SK-N-SH (cell line): Measurements from ENCODE around the gene FADS2. TPM values are rescaled to one million over a fixed set of nuclear protein-coding genes. Genes with fewer than 3 reads are reported as not detected.

Source experiments
- CTCF ChIA-PET: fragments of 300-600, 350-600 bp; formaldehyde crosslinking; extraction: SDS; loops from one replicate; lab custom pipeline; 2021; lab: Yijun Ruan, JAX
- POLR2A ChIA-PET: fragments of 350-600 bp; sonication (Branson Sonifier 250); formaldehyde crosslinking; extraction: SDS; loops from one replicate; lab custom pipeline; 2020; ENCODE audit warnings: antibody characterized with exemption, inconsistent platforms; lab: Yijun Ruan, JAX
- DNase-seq: peaks from one replicate; pipeline ENCODE4 v3.0.0; 2012
- H2AFZ ChIP-seq: fragments of 200-600 bp; sonication (generic); 2 replicates; pipeline ENCODE4 v1.8.1; 2016; ENCODE audit warnings: antibody characterized with exemption, mild to moderate bottlenecking, low read depth
- H3F3A ChIP-seq: fragments of 200-600 bp; sonication (generic); replicated peaks from 2 replicates; pipeline ENCODE3; 2016; ENCODE audit warnings: antibody characterized with exemption, mild to moderate bottlenecking; ENCODE audit not compliant: insufficient read depth
- H3K27ac ChIP-seq, 2 experiments: fragments of 200-500 bp in 1 of 2; fragments of 200-600 bp in 1 of 2; sonication (Bioruptor generic) in 1 of 2; sonication (generic), shearing (Covaris generic) in 1 of 2; 2 replicates each; pipeline versions ENCODE4 v1.5.1 to v1.6.1; 2014 to 2016; ENCODE audit warnings: low read depth in 2 of 2, inconsistent platforms in 1 of 2, low read length in 1 of 2, mild to moderate bottlenecking in 1 of 2, mixed read lengths in 1 of 2
- H3K27me3 ChIP-seq: fragments of 200-600 bp; sonication (generic), shearing (Covaris generic); 2 replicates; pipeline ENCODE4 v1.6.1; 2016; ENCODE audit warnings: mixed run types; ENCODE audit not compliant: insufficient read depth
- H3K36me3 ChIP-seq, 2 experiments: fragments of 200-500 bp in 1 of 2; fragments of 200-600 bp in 1 of 2; sonication (Bioruptor generic) in 1 of 2; sonication (generic) in 1 of 2; replicated peaks in 1 of 2; 2 replicates each; pipeline versions ENCODE3 to v1.5.1; 2014 to 2016; ENCODE audit warnings: low read length in 1 of 2, mild to moderate bottlenecking in 1 of 2; ENCODE audit not compliant: insufficient read depth in 2 of 2, control insufficient read depth in 1 of 2
- H3K4me1 ChIP-seq, 2 experiments: fragments of 200-500 bp in 1 of 2; fragments of 200-600 bp in 1 of 2; sonication (Bioruptor generic) in 1 of 2; sonication (generic), shearing (Covaris generic) in 1 of 2; 2 replicates each; pipeline versions ENCODE4 v1.5.1 to v1.6.1; 2014 to 2016; ENCODE audit warnings: low read depth in 1 of 2, low read length in 1 of 2, mixed run types in 1 of 2; ENCODE audit not compliant: insufficient read depth in 2 of 2, control insufficient read depth in 1 of 2
- H3K4me2 ChIP-seq: fragments of 200-600 bp; sonication (generic), shearing (Covaris generic); 2 replicates; pipeline ENCODE4 v1.6.1; 2017; ENCODE audit warnings: mixed run types
- H3K4me3 ChIP-seq, 2 experiments: fragments of 200-500 bp in 1 of 2; fragments of 200-600 bp in 1 of 2; sonication (Bioruptor generic) in 1 of 2; sonication (generic), shearing (Covaris generic) in 1 of 2; 2 replicates each; pipeline versions ENCODE4 v1.5.1 to v1.8.1; 2014 to 2016; ENCODE audit warnings: low read depth in 2 of 2, inconsistent platforms in 1 of 2, low read length in 1 of 2, mild to moderate bottlenecking in 1 of 2, mixed read lengths in 1 of 2, moderate library complexity in 1 of 2
- H3K79me2 ChIP-seq: fragments of 200-600 bp; sonication (generic); 2 replicates; pipeline ENCODE4 v1.8.1; 2017; ENCODE audit warnings: mild to moderate bottlenecking; ENCODE audit not compliant: insufficient read depth
- H3K9ac ChIP-seq: fragments of 200-600 bp; sonication (generic); 2 replicates; pipeline ENCODE4 v1.6.1; 2017; ENCODE audit warnings: mixed run types
- H3K9me2 ChIP-seq: fragments of 200-600 bp; sonication (generic); 2 replicates; pipeline ENCODE4 v1.6.1; 2017; ENCODE audit warnings: mixed run types
- H3K9me3 ChIP-seq: fragments of 200-600 bp; sonication (generic); 2 replicates; pipeline ENCODE4 v1.6.1; 2017; ENCODE audit warnings: mixed run types, mild to moderate bottlenecking, moderate library complexity
- H4K20me1 ChIP-seq: fragments of 200-600 bp; sonication (generic); 2 replicates; pipeline ENCODE4 v1.6.1; 2017; ENCODE audit warnings: mild to moderate bottlenecking, mixed run types; ENCODE audit not compliant: insufficient read depth
- ELF1 ChIP-seq: IDR thresholded peaks from 2 replicates; pipeline ENCODE4 v1.4.0; 2012
- EZH2phosphoT487 ChIP-seq: fragments of 200-600 bp; sonication (generic); IDR thresholded peaks from 2 replicates; pipeline ENCODE4 v1.6.1; 2017; ENCODE audit warnings: low read depth, mixed run types, mild to moderate bottlenecking, antibody characterized with exemption, moderate library complexity, borderline replicate concordance
- FOXM1 ChIP-seq: IDR thresholded peaks from 2 replicates; pipeline ENCODE4 v1.4.0; 2012; ENCODE audit warnings: low read depth, mild to moderate bottlenecking
- JUND ChIP-seq: IDR thresholded peaks from 2 replicates; pipeline ENCODE4 v1.4.0; 2012
- MEF2A ChIP-seq: IDR thresholded peaks from 2 replicates; pipeline ENCODE4 v1.4.0; 2012; ENCODE audit warnings: low read depth, borderline replicate concordance
- NFIC ChIP-seq: IDR thresholded peaks from 2 replicates; pipeline ENCODE4 v1.4.0; 2012; ENCODE audit warnings: borderline replicate concordance
- RCOR1 ChIP-seq: fragments of 150-350 bp; IDR thresholded peaks from 2 replicates; pipeline ENCODE4 v1.6.1; 2017; ENCODE audit warnings: antibody characterized with exemption, low read length
- RFX5 ChIP-seq: IDR thresholded peaks from 2 replicates; pipeline ENCODE4 v1.6.1; 2012; ENCODE audit warnings: mild to moderate bottlenecking, improper control_type of control experiment, low read length
- RXRA ChIP-seq: IDR thresholded peaks from 2 replicates; pipeline ENCODE4 v1.4.0; 2012; ENCODE audit warnings: low read depth, mild to moderate bottlenecking, borderline replicate concordance
- SIN3A ChIP-seq: IDR thresholded peaks from 2 replicates; pipeline ENCODE4 v1.6.1; 2012; ENCODE audit warnings: low read depth, mild to moderate bottlenecking, low read length, moderate library complexity, borderline replicate concordance
- TEAD4 ChIP-seq: IDR thresholded peaks from 2 replicates; pipeline ENCODE4 v1.4.0; 2012; ENCODE audit warnings: mild to moderate bottlenecking, borderline replicate concordance; ENCODE audit not compliant: insufficient read depth
- YY1 ChIP-seq: IDR thresholded peaks from 2 replicates; pipeline ENCODE4 v1.4.0; 2012; ENCODE audit warnings: low read depth, mild to moderate bottlenecking
- WGBS: methylation state at CpG from one replicate; pipeline ENCODE4 v1.1.6; 2017; ENCODE audit warnings: low lambda C conversion rate; 5-methylcytosine and 5-hydroxymethylcytosine counted together
- polyA plus RNA-seq, 3 experiments: library from polyadenylated mRNA; depleted of rRNA; stranded (reverse); fragments of >200 nt; gene quantifications; 2 replicates each; pipeline ENCODE4 v1.2.3, GENCODE V29; 2012
- TF ChIP-seq, protein P1 (sequence below): fragments of 150-350 bp; IDR thresholded peaks from 2 replicates; pipeline ENCODE4 v1.6.1; 2016; ENCODE audit warnings: mild to moderate bottlenecking, low read depth, low read length
- TF ChIP-seq, protein P2 (sequence below): fragments of 150-350 bp; IDR thresholded peaks from 2 replicates; pipeline ENCODE4 v1.6.1; 2017; ENCODE audit warnings: antibody characterized with exemption, low read length, low read depth, borderline replicate concordance
- TF ChIP-seq, protein P3 (sequence below): IDR thresholded peaks from 2 replicates; pipeline ENCODE4; 2012
- TF ChIP-seq, protein P4 (sequence below): IDR thresholded peaks from 2 replicates; pipeline ENCODE4 v1.4.0; 2012; ENCODE audit warnings: low read depth, borderline replicate concordance

FADS2 gene
- polyA plus RNA-seq, 1 of the 3 experiments (the other 2 are of a cell fraction), result 67.8 TPM

DNA sequence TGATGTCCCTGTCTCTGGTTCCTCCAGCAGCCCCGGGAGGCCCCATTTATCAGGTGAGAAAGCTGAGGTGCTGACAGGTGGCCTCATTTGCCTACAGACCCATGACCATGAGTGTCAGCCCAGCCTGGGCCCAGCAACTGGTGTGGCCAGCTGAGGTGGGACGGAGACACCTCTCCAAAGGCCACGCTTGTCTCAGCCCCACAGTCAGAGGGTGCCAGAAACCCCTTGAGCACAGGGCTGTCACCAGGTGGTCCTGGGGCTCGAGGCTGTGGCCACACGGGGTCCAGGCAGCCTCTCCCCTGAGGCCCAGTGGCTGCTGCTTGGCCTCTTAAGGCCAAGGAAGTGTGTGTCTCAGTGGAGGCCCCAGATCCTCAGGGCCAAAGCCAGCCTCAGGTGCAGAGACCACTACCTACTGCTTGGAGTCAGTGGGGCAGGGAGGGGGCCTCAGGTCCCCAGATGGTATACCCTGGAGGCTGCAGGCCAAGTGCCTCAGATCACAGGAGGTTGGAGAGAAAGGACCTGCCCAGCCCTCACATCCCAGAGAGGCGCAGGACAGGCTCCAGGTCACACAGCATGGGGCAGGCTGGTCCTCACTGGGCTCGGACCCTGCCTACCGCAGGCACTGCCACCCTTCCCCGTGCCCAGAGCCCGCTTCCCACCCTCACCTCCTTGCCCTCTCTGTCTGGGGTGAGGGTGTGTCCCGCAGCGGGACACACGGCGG is 77.9 kb downstream of the FADS2 start:
- peaks cover 0 to 8% of the 10 kb centered on the region in 2 experiments for H3K36me3 ChIP-seq
- WGBS, result 76% methylated on average over 11 of the region's 14 CpGs
- H3K9ac ChIP-seq, result no peak overlapping the region
- H2AFZ ChIP-seq, result no peak overlapping the region
- H3K4me1 ChIP-seq, result no peaks in the 10 kb centered on the region
- H3K27ac ChIP-seq, result no peak overlapping the region
- CTCF ChIA-PET, result interaction anchor here (1.0 to 12.1 kb wide), 5 partner anchors 43 to 176 kb away, joined by 3 to 543 read pairs (median 29); partner anchors contain the start of genes BEST1 and FTH1
- H4K20me1 ChIP-seq, result no peaks in the 10 kb centered on the region
- H3K79me2 ChIP-seq, result no peaks in the 10 kb centered on the region
- no peak for DNase-seq
- TF ChIP-seq, protein P1, sequence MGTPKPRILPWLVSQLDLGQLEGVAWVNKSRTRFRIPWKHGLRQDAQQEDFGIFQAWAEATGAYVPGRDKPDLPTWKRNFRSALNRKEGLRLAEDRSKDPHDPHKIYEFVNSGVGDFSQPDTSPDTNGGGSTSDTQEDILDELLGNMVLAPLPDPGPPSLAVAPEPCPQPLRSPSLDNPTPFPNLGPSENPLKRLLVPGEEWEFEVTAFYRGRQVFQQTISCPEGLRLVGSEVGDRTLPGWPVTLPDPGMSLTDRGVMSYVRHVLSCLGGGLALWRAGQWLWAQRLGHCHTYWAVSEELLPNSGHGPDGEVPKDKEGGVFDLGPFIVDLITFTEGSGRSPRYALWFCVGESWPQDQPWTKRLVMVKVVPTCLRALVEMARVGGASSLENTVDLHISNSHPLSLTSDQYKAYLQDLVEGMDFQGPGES, result no peak
- TF ChIP-seq JUND (no peak), YY1 (no peak), NFIC (no peak), FOXM1 (no peak), EZH2phosphoT487 (no peak), MEF2A (no peak), TEAD4 (no peak), ELF1 (no peak), RXRA (no peak), SIN3A (no peak), RFX5 (no peak), RCOR1 (no peak)
- TF ChIP-seq, protein P2, sequence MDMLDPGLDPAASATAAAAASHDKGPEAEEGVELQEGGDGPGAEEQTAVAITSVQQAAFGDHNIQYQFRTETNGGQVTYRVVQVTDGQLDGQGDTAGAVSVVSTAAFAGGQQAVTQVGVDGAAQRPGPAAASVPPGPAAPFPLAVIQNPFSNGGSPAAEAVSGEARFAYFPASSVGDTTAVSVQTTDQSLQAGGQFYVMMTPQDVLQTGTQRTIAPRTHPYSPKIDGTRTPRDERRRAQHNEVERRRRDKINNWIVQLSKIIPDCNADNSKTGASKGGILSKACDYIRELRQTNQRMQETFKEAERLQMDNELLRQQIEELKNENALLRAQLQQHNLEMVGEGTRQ, result no peak
- TF ChIP-seq, protein P3, sequence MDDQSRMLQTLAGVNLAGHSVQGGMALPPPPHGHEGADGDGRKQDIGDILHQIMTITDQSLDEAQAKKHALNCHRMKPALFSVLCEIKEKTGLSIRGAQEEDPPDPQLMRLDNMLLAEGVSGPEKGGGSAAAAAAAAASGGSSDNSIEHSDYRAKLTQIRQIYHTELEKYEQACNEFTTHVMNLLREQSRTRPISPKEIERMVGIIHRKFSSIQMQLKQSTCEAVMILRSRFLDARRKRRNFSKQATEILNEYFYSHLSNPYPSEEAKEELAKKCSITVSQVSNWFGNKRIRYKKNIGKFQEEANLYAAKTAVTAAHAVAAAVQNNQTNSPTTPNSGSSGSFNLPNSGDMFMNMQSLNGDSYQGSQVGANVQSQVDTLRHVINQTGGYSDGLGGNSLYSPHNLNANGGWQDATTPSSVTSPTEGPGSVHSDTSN, result no peak
- TF ChIP-seq, protein P4, sequence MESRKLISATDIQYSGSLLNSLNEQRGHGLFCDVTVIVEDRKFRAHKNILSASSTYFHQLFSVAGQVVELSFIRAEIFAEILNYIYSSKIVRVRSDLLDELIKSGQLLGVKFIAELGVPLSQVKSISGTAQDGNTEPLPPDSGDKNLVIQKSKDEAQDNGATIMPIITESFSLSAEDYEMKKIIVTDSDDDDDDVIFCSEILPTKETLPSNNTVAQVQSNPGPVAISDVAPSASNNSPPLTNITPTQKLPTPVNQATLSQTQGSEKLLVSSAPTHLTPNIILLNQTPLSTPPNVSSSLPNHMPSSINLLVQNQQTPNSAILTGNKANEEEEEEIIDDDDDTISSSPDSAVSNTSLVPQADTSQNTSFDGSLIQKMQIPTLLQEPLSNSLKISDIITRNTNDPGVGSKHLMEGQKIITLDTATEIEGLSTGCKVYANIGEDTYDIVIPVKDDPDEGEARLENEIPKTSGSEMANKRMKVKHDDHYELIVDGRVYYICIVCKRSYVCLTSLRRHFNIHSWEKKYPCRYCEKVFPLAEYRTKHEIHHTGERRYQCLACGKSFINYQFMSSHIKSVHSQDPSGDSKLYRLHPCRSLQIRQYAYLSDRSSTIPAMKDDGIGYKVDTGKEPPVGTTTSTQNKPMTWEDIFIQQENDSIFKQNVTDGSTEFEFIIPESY, result no peak
- TF ChIP-seq, all 33 proteins: peak for 0
- POLR2A ChIA-PET, result no interaction called here
- Histone ChIP-seq H3K4me2 (no peak overlapping the region), H3K4me3 (no peak overlapping the region), H3K9me3 (no peaks in the 10 kb centered on the region), H3K27me3 (no peaks in the 10 kb centered on the region), H3F3A (no peaks in the 10 kb centered on the region), H3K9me2 (no peaks in the 10 kb centered on the region)
